Fibroblast of lung (primary cell): Measurements from ENCODE around the gene TSPAN31.

Experiments used
- CTCF ChIP-seq, 2 donors: IDR thresholded peaks in 1 of 2; conservative IDR thresholded peaks in 1 of 2; 1 replicate in 1 of 2; 2 replicates in 1 of 2; pipeline ENCODE4 v1.5.1; 2011 to 2012; ENCODE audit warnings: low read length in 2 of 2, control low read depth in 1 of 2, inconsistent platforms in 1 of 2, low read depth in 1 of 2, mild to moderate bottlenecking in 1 of 2
- EZH2 ChIP-seq: IDR thresholded peaks from 2 replicates; pipeline ENCODE4 v1.5.1; 2012; ENCODE audit warnings: low read length, control low read depth, mild to moderate bottlenecking; ENCODE audit errors: missing control alignments

GRCh38 chr12:57695770-57696432 lies 48.9 kb upstream of the TSPAN31 start:
- TF ChIP-seq CTCF (conservative IDR thresholded peaks at IDR 0.05 in 1 of 2, IDR thresholded peaks at IDR 0.05 in 1 of 2; ENCODE audit: low read depth in 1 of 2, low read length in 2 of 2) (no peak), EZH2 (no peak)
